Omental fat pad (tissue), 4 donors: Measurements from ENCODE around the gene ADAMTS12. TPM values are rescaled to one million over a fixed set of nuclear protein-coding genes. Genes with fewer than 3 reads are reported as not detected.
A peak's percentile ranks its signal among the peaks of the same experiment; 100 is the strongest.

Experiments
- ATAC-seq: fragments of 150-250 bp; one replicate; pipeline ENCODE4 v1.9.1; 2016; ENCODE audit warnings: mild to moderate bottlenecking, moderate library complexity; ENCODE audit not compliant: low FRiP score
- DNase-seq: peaks from one replicate; pipeline ENCODE4 v3.0.0-alpha.2; 2019; ENCODE audit warnings: low spot score
- CTCF ChIP-seq, 3 donors: fragments of 450-650 bp; IDR thresholded peaks; one replicate each; pipeline ENCODE4 v1.5.1; 2016 to 2017; ENCODE audit warnings: antibody characterized with exemption in 3 of 3, mild to moderate bottlenecking in 3 of 3, moderate library complexity in 2 of 3
- total RNA-seq, 4 donors: library from RNA; depleted of rRNA; stranded (reverse); fragments of >200 nt; gene quantifications; one replicate each; pipeline ENCODE4 v1.1.0, GENCODE V29; 2016

The ADAMTS12 gene
- total RNA-seq, 4 donors from 2014 or later: 17.5 to 42.9 (median 24.0) TPM

DNA sequence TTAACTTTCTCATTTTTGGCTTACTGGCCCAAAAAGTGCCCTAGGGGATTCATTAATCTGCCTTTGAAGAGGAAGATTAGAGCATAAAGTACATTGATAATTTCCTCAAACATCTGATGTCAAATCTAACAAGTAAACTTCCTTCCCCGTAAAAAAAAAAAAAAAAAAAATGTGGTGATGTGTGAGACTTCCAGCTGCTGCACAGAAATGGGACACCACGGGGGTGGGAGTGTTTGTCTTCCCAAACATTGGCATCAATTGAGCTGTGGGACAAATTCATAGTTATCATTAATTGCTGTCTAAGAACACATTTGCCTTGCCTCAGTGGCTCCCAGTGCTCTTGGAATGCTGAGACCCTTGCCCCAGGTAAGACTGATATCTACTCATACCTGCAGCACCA, 149.6 kb downstream of the ADAMTS12 start:
- TF ChIP-seq CTCF (IDR thresholded peaks at IDR 0.05): no peak
- DNase-seq: no peak
- no peak for ATAC-seq

- TF ChIP-seq CTCF (IDR thresholded peaks at IDR 0.05): no peak
- DNase-seq (no peak), ATAC-seq (no peak)
Observed at GRCh38 chr5:33738967-33739366, 152.8 kb downstream of the ADAMTS12 start.

- DNase-seq (no peak), ATAC-seq (no peak)
- no peak for TF ChIP-seq CTCF (IDR thresholded peaks at IDR 0.05)
Observed at GRCh38 chr5:33738097-33738496, 153.7 kb downstream of the ADAMTS12 start.

- TF ChIP-seq CTCF (IDR thresholded peaks at IDR 0.05): no peak
- ATAC-seq: no peak
- DNase-seq: no peak
Observed at GRCh38 chr5:33737697-33738096, 154.1 kb downstream of the ADAMTS12 start.

GRCh38 chr5:33737284-33737683, 154.5 kb downstream of the ADAMTS12 start:
- ATAC-seq: no peak

GRCh38 chr5:33736510-33736909, 155.3 kb downstream of the ADAMTS12 start:
- peak; percentile 59 for ATAC-seq
- TF ChIP-seq CTCF (IDR thresholded peaks at IDR 0.05): no peak
- no peak for DNase-seq

More at GRCh38 chr5:33737284-33737683, 154.5 kb downstream of the ADAMTS12 start:
- no peak for DNase-seq
- no peak for TF ChIP-seq CTCF (IDR thresholded peaks at IDR 0.05)

DNA sequence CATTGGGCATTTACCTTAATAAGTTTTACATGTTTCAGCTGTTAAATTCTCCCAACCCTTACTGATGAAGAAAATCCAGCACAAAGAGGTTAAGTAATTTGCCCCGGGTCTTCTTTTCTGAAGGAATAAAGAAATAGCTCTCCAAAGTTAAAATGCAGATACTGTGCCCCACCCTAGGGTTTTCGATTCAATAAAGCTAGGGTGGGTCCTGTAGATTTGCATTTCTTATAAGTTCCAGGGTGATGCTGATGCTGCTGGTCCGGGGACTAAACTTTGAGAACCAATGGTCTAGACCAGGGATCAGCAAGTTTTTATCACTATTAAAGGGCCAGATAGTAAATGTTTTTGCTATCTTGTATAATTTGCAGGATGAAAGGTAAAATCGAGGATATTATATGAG, 156.7 kb downstream of the ADAMTS12 start:
- TF ChIP-seq CTCF (IDR thresholded peaks at IDR 0.05): no peak
- DNase-seq (no peak), ATAC-seq (no peak)
